GM12878 (cell line): ENCODE measurements around the gene PARK7. TPM values are rescaled to one million over a fixed set of nuclear protein-coding genes. Genes with fewer than 3 reads are reported as not detected.

Source experiments
- ATAC-seq: fragments of 200-7000 bp; cut with Tn5 transposase; 3 replicates; pipeline ENCODE4 v1.9.1; 2020; ENCODE audit warnings: mild to moderate bottlenecking, moderate library complexity
- BruUV-seq: library from RNA; stranded (reverse); fragments of 400-500 nt; replicated peaks from 2 replicates; lab custom pipeline; 2021; lab: Mats Ljungman, UMichigan
- CTCF ChIA-PET: fragments of 300-600 bp; sonication (Branson Sonifier 250); formaldehyde crosslinking; extraction: SDS; loops from one replicate; lab custom pipeline; 2021; ENCODE audit warnings: inconsistent platforms; lab: Yijun Ruan, JAX
- POLR2A ChIA-PET: fragments of 350-600 bp; formaldehyde crosslinking; extraction: SDS; loops from one replicate; lab custom pipeline; 2021; ENCODE audit warnings: inconsistent platforms; lab: Charles Lee
- RAD21 ChIA-PET: fragments of 300-600 bp; sonication (Branson Sonifier 250); formaldehyde crosslinking; loops from one replicate; lab custom pipeline; 2023; ENCODE audit warnings: antibody characterized with exemption; ENCODE audit not compliant: unreplicated experiment; lab: Charles Lee
- SMC1A ChIA-PET: fragments of 300-600 bp; sonication (Branson Sonifier 250); formaldehyde crosslinking; loops from one replicate; lab custom pipeline; 2023; ENCODE audit not compliant: unreplicated experiment, uncharacterized antibody; lab: Charles Lee
- DNase-seq: peaks from one replicate; pipeline ENCODE4 v3.0.0-alpha.2; 2011; ENCODE audit warnings: low read depth, low spot score
- FAIRE-seq: peaks from 3 replicates; lab custom pipeline; 2011; peaks lifted over from hg19 to GRCh38; lab: Jason Lieb, UNC
- H2AFZ ChIP-seq: 2 replicates; pipeline ENCODE4 v1.6.0; 2011; ENCODE audit warnings: low read depth, low read length, control low read depth; ENCODE audit not compliant: control insufficient read depth
- H3K27ac ChIP-seq: 2 replicates; pipeline ENCODE4 v1.5.1; 2011; ENCODE audit warnings: control low read depth; ENCODE audit not compliant: control insufficient read depth, insufficient read depth
- H3K27me3 ChIP-seq, 2 experiments: replicated peaks in 1 of 2; 2 replicates each; pipeline versions ENCODE4 v1.6.0 to v1.6.1; 2011; ENCODE audit warnings: low read length in 1 of 2; ENCODE audit not compliant: control insufficient read depth in 2 of 2, insufficient read depth in 2 of 2
- H3K36me3 ChIP-seq, 2 experiments: 2 replicates each; pipeline ENCODE4 v1.5.1; 2011; ENCODE audit warnings: low read length in 1 of 2; ENCODE audit not compliant: control insufficient read depth in 2 of 2, insufficient read depth in 2 of 2
- H3K4me1 ChIP-seq: 2 replicates; pipeline ENCODE4 v1.6.1; 2011; ENCODE audit warnings: mild to moderate bottlenecking, low read length, moderate library complexity, mixed read lengths; ENCODE audit not compliant: control insufficient read depth, insufficient read depth
- H3K4me2 ChIP-seq: 2 replicates; pipeline ENCODE4 v1.6.0; 2011; ENCODE audit warnings: control low read depth; ENCODE audit not compliant: control insufficient read depth, insufficient read depth
- H3K4me3 ChIP-seq: fragments of 200-600 bp; sonication (generic); 2 replicates; pipeline ENCODE4 v1.5.1; 2016
- H3K79me2 ChIP-seq: 2 replicates; pipeline ENCODE4 v1.6.0; 2011; ENCODE audit warnings: low read length; ENCODE audit not compliant: control insufficient read depth, insufficient read depth
- H3K9ac ChIP-seq: 2 replicates; pipeline ENCODE4 v1.8.0; 2011; ENCODE audit warnings: low read length, control low read depth, mixed read lengths; ENCODE audit not compliant: control insufficient read depth, insufficient read depth
- H3K9me3 ChIP-seq: replicated peaks from 3 replicates; pipeline ENCODE4 v1.5.1; 2011; ENCODE audit warnings: mild to moderate bottlenecking, low read length; ENCODE audit not compliant: control insufficient read depth, insufficient read depth
- H4K20me1 ChIP-seq: 2 replicates; pipeline ENCODE4 v1.6.0; 2011; ENCODE audit not compliant: control insufficient read depth, insufficient read depth
- BCL11A ChIP-seq: IDR thresholded peaks from 2 replicates; pipeline ENCODE4 v1.6.1; 2011; ENCODE audit warnings: low read depth, low read length
- CBX5 ChIP-seq: sonication (generic); IDR thresholded peaks from 2 replicates; pipeline ENCODE4 v1.6.1; 2016; ENCODE audit warnings: low read depth, moderate library complexity, mild to moderate bottlenecking, inconsistent platforms
- IKZF2 ChIP-seq, 2 experiments: fragments of 450-650 bp; IDR thresholded peaks; 2 replicates each; pipeline ENCODE4 v1.6.1; 2017; ENCODE audit warnings: mild to moderate bottlenecking in 2 of 2, moderate library complexity in 2 of 2
- NFIC ChIP-seq: IDR thresholded peaks from 2 replicates; pipeline ENCODE4 v1.6.1; 2012; ENCODE audit warnings: low read depth, mild to moderate bottlenecking, inconsistent platforms, low read length, moderate library complexity
- STAT1 ChIP-seq: fragments of 450-650 bp; conservative IDR thresholded peaks from 2 replicates; pipeline ENCODE4 v1.6.1; 2014; ENCODE audit warnings: antibody characterized with exemption, mild to moderate bottlenecking
- STAT3 ChIP-seq: IDR thresholded peaks from 2 replicates; pipeline ENCODE4 v1.6.1; 2011; ENCODE audit warnings: low read depth, low read length, improper control_type of control experiment
- WGBS: methylation state at CpG from one replicate; pipeline ENCODE4 v1.1.6; 2016; ENCODE audit warnings: low lambda C conversion rate; ENCODE audit not compliant: insufficient replicate concordance, insufficient coverage; ENCODE audit errors: missing lambda C conversion rate; 5-methylcytosine and 5-hydroxymethylcytosine counted together
- in situ Hi-C: fragments of 300-500 bp; cut with MboI; formaldehyde crosslinking; loops from 9 replicates; pipeline ENCODE4 v1.14.3; 2018; ENCODE audit warnings: mixed read lengths
- intact Hi-C: fragments of 100-400 bp; cut with micrococcal nuclease; formaldehyde crosslinking; loops from one replicate; pipeline ENCODE4 v1.14.2; 2022; ENCODE audit not compliant: unreplicated experiment
- polyA plus RNA-seq, 11 experiments: library from polyadenylated mRNA; depleted of rRNA in 4 of 11; unstranded in 6 of 11; stranded (reverse) in 5 of 11; fragments of >200 nt; fragmentation: Nextera tagmentation in 4 of 11; fragmentation: Illumina TruSeq in 1 of 11; extraction: Ambion mirVana in 4 of 11; extraction: Trizol in 1 of 11; gene quantifications; 1 replicate in 1 of 11; 2 replicates in 10 of 11; pipeline versions ENCODE4 v1.2.1 to v1.2.3, GENCODE V29; 2011 to 2016; ENCODE audit warnings: inconsistent platforms in 2 of 11, missing spikeins in 2 of 11, low read depth in 1 of 11
- total RNA-seq, 4 experiments: library from RNA; depleted of rRNA in 3 of 4; stranded (reverse); fragments of >200 nt in 3 of 4; fragmentation: Illumina TruSeq in 1 of 4; extraction: Trizol in 1 of 4; gene quantifications; 2 replicates each; pipeline versions ENCODE4 v1.2.1 to v1.2.3, GENCODE V29; 2013 to 2021
- TF ChIP-seq, protein P1 (sequence below): IDR thresholded peaks from 2 replicates; pipeline ENCODE4 v1.6.1; 2011; ENCODE audit warnings: low read depth, low read length, improper control_type of control experiment, borderline replicate concordance
- TF ChIP-seq, protein P2 (sequence below): IDR thresholded peaks from 2 replicates; pipeline ENCODE4 v1.6.1; 2012; ENCODE audit warnings: improper control_type of control experiment, low read depth, low read length; ENCODE audit not compliant: insufficient replicate concordance
- TF ChIP-seq, protein P3 (sequence below): fragments of 450-650 bp; IDR thresholded peaks from 2 replicates; pipeline ENCODE4 v1.6.1; 2017; ENCODE audit warnings: borderline replicate concordance
- TF ChIP-seq, protein P4 (sequence below): fragments of 450-650 bp; IDR thresholded peaks from 2 replicates; pipeline ENCODE4 v1.6.1; 2017; ENCODE audit warnings: antibody characterized with exemption, mild to moderate bottlenecking, moderate library complexity
- TF ChIP-seq, protein P5 (sequence below): IDR thresholded peaks from 2 replicates; pipeline ENCODE4 v1.6.1; 2012; ENCODE audit warnings: low read depth, low read length, improper control_type of control experiment

PARK7 gene
- total and polyA plus RNA-seq, 10 of the 15 experiments (the other 5 are each of a cell fraction or from before 2014, with no cell fraction given), result 267 to 1,056 (median 495) TPM

DNA sequence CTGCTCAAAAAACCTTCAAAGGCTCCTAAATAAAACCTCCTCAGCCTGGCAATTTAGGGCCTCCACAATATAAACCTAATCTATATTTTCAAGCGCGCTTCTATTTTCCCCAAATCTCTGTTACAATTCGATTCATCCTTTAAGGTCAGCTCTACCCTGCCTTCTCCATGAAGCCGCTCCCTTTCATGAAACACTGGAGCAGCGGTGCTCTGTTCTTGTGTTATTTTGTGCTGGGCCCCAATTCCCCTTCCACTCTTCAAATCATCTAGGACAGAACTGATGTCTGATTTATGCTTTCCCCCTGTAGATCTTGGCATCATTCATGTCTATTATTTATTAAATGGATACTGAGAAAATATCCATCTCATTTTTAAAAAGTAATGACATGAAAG is 57.7 kb downstream of the PARK7 start:
- Histone ChIP-seq H3K9me3 (no peaks in the 10 kb centered on the region), H3K36me3 (no peaks in the 10 kb centered on the region), H3K27me3 (no peaks in the 10 kb centered on the region), H3K4me1 (no peaks in the 10 kb centered on the region), H4K20me1 (no peaks in the 10 kb centered on the region), H3K4me2 (no peak overlapping the region), H3K27ac (no peak overlapping the region), H3K9ac (no peak overlapping the region), H3K79me2 (no peaks in the 10 kb centered on the region), H2AFZ (no peak overlapping the region), H3K4me3 (no peak overlapping the region)
- POLR2A ChIA-PET, result interaction anchor here (0.6 kb wide), 1 partner anchor 670 kb away, joined by 3 read pairs; no protein-coding TSS in a partner anchor
- FAIRE-seq (no peak), ATAC-seq (no peak), DNase-seq (no peak)
- no TSS peak for BruUV-seq
- RAD21 ChIA-PET, result interaction anchor here (0.6 to 8.1 kb wide), 3 partner anchors 50 to 699 kb away, joined by 3 to 96 read pairs (median 3); no protein-coding TSS in a partner anchor
- CTCF ChIA-PET, result interaction anchor here (0.7 to 11.7 kb wide), 9 partner anchors 11 to 331 kb away, joined by 3 to 263 read pairs (median 4); no protein-coding TSS in a partner anchor
- in situ Hi-C loops (loop anchor here (10.0 kb wide), 1 partner anchor 326 kb away; no protein-coding TSS in a partner anchor), intact Hi-C loops (loop anchor here (5.0 kb wide), 1 partner anchor 37 kb away; no protein-coding TSS in a partner anchor)
- WGBS, result 80% methylated on average over 5 of the region's 5 CpGs
- SMC1A ChIA-PET, result interaction anchor here (0.5 to 10.0 kb wide), 6 partner anchors 37 to 295 kb away, joined by 3 to 79 read pairs (median 7); no protein-coding TSS in a partner anchor
- TF ChIP-seq, protein P1, sequence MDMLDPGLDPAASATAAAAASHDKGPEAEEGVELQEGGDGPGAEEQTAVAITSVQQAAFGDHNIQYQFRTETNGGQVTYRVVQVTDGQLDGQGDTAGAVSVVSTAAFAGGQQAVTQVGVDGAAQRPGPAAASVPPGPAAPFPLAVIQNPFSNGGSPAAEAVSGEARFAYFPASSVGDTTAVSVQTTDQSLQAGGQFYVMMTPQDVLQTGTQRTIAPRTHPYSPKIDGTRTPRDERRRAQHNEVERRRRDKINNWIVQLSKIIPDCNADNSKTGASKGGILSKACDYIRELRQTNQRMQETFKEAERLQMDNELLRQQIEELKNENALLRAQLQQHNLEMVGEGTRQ, result no peak
- TF ChIP-seq IKZF2 (IDR thresholded peaks at IDR 0.05), result no peak
- TF ChIP-seq, protein P2, sequence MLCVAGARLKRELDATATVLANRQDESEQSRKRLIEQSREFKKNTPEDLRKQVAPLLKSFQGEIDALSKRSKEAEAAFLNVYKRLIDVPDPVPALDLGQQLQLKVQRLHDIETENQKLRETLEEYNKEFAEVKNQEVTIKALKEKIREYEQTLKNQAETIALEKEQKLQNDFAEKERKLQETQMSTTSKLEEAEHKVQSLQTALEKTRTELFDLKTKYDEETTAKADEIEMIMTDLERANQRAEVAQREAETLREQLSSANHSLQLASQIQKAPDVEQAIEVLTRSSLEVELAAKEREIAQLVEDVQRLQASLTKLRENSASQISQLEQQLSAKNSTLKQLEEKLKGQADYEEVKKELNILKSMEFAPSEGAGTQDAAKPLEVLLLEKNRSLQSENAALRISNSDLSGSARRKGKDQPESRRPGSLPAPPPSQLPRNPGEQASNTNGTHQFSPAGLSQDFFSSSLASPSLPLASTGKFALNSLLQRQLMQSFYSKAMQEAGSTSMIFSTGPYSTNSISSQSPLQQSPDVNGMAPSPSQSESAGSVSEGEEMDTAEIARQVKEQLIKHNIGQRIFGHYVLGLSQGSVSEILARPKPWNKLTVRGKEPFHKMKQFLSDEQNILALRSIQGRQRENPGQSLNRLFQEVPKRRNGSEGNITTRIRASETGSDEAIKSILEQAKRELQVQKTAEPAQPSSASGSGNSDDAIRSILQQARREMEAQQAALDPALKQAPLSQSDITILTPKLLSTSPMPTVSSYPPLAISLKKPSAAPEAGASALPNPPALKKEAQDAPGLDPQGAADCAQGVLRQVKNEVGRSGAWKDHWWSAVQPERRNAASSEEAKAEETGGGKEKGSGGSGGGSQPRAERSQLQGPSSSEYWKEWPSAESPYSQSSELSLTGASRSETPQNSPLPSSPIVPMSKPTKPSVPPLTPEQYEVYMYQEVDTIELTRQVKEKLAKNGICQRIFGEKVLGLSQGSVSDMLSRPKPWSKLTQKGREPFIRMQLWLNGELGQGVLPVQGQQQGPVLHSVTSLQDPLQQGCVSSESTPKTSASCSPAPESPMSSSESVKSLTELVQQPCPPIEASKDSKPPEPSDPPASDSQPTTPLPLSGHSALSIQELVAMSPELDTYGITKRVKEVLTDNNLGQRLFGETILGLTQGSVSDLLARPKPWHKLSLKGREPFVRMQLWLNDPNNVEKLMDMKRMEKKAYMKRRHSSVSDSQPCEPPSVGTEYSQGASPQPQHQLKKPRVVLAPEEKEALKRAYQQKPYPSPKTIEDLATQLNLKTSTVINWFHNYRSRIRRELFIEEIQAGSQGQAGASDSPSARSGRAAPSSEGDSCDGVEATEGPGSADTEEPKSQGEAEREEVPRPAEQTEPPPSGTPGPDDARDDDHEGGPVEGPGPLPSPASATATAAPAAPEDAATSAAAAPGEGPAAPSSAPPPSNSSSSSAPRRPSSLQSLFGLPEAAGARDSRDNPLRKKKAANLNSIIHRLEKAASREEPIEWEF, result no peak
- TF ChIP-seq, protein P3, sequence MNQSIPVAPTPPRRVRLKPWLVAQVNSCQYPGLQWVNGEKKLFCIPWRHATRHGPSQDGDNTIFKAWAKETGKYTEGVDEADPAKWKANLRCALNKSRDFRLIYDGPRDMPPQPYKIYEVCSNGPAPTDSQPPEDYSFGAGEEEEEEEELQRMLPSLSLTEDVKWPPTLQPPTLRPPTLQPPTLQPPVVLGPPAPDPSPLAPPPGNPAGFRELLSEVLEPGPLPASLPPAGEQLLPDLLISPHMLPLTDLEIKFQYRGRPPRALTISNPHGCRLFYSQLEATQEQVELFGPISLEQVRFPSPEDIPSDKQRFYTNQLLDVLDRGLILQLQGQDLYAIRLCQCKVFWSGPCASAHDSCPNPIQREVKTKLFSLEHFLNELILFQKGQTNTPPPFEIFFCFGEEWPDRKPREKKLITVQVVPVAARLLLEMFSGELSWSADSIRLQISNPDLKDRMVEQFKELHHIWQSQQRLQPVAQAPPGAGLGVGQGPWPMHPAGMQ, result no peak
- TF ChIP-seq NFIC, result no peak
- TF ChIP-seq, protein P4, sequence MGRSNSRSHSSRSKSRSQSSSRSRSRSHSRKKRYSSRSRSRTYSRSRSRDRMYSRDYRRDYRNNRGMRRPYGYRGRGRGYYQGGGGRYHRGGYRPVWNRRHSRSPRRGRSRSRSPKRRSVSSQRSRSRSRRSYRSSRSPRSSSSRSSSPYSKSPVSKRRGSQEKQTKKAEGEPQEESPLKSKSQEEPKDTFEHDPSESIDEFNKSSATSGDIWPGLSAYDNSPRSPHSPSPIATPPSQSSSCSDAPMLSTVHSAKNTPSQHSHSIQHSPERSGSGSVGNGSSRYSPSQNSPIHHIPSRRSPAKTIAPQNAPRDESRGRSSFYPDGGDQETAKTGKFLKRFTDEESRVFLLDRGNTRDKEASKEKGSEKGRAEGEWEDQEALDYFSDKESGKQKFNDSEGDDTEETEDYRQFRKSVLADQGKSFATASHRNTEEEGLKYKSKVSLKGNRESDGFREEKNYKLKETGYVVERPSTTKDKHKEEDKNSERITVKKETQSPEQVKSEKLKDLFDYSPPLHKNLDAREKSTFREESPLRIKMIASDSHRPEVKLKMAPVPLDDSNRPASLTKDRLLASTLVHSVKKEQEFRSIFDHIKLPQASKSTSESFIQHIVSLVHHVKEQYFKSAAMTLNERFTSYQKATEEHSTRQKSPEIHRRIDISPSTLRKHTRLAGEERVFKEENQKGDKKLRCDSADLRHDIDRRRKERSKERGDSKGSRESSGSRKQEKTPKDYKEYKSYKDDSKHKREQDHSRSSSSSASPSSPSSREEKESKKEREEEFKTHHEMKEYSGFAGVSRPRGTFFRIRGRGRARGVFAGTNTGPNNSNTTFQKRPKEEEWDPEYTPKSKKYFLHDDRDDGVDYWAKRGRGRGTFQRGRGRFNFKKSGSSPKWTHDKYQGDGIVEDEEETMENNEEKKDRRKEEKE, result no peak
- TF ChIP-seq BCL11A, result no peak
- TF ChIP-seq CBX5, result no peak
- TF ChIP-seq, protein P5, sequence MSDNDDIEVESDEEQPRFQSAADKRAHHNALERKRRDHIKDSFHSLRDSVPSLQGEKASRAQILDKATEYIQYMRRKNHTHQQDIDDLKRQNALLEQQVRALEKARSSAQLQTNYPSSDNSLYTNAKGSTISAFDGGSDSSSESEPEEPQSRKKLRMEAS, result no peak
- TF ChIP-seq STAT3, result no peak
- no peak for TF ChIP-seq STAT1
